NCI-H187 (cell line): ENCODE measurements around the gene DAD1.

Experiments used
- DNase-seq, 2 experiments: peaks; one replicate each; lab custom pipeline; 2025; lab: John Stamatoyannopoulos, UW

The DAD1 gene

GRCh38 chr14:22515929-22516328, 73.1 kb downstream of the DAD1 start:
- no peak for DNase-seq
